GM19328 (cell line): ENCODE measurements around the gene ROR1.

Experiments
- ATAC-seq: cut with Tn5 transposase; IDR thresholded peaks from one replicate; pipeline ENCODE4 v1.9.1; 2021; ENCODE audit warnings: mild to moderate bottlenecking, moderate library complexity; ENCODE audit not compliant: unreplicated experiment

ROR1 gene

DNA sequence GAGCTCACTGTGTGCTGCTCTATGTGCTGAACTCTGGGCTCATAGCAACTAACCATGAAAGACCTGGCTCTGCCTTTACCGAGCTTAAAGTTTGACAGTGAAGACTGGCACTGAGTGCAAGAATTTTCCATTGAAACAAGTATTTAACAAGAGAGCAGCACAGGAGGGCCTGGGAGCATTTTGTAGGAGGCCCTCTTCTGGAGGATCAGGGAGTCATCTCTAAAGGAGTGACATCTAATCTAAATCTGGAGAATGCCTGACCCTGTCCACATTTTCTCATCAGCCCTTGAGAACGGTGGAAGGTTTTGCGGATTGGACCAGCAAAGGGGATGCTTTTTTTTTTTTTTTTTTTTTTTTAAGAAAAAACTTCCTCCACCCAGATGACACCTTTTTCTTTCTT lies 150.8 kb downstream of the ROR1 start:
- no peak for ATAC-seq

DNA sequence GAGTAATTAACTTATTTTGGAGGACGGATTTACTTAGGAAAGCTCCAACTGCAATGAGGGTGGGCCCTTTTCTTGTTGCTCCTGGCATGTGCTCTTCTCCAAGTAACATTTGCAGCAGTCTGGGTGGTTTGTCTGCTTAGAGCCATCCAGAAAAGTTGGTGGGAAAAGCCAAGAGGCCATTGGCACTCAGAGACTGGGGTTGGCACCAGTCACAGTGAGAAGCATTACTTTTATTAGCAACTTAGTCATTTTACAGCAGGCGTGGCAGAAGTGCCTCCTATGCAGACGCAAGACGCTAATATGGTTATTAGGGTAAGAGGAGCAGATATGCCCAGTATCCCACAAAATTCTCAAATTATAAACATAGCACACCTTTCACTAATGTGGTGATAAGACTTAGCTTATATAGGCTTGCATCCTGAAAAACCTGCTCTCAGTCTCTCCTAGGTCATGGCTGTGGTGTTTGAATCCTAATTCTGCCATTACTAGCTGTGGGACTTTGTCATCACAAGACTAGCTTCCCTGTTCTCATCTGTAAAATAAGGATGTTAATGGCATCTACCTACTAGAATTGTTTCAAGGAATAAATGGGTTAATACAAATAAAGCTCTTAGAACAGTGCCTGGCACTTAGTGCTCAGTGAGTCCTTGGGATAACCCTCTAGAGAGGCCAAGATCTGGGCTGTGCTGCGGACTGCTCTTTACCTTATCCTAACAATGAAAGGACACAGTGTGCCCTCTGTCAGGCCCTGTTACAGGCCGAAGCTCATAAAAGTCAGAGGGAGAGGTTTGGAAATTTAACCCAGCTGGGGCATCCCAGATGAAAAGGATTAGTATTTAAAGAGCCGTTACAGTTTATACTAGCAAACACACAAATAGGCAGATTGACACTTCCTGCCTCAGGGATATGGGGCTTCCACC lies 154.6 kb downstream of the ROR1 start:
- ATAC-seq, result no peak

DNA sequence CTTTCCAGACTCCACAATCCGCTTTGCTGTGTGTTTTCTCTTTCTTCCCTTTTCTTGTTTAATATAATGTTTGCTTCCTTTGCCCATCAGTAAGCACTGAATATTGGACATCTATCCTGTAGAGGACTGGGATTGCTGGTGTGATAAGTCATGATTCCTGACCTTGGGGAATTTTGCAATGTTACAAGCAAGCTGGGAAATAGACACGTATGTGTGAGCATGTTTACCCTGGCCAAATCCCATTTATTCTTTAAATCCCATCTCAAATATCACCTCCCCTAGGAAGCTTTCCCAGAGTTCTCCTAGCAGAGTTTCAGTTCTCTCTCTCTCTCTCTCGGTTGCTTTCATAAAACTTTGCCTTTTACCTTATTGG lies 155.3 kb downstream of the ROR1 start:
- ATAC-seq, result no peak

DNA sequence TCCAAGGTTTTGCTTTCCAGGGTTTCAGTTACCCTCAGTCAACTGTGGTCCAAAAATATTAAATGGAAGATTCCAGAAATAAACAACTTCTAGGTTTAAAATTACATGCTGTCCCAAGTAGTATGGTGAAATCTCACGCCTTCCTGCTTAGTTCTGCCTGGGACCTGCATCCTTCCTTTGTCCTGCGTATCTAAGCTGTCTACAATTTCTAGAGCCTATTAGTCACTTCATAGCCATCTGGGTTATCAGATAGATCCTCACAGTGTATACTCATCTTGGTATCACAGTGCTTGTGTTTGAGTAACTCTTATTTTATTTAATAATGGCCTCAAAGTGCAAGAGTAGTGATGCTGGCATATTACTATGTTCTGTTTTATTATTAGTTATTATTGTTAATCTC lies 157.7 kb downstream of the ROR1 start:
- ATAC-seq, result no peak

DNA sequence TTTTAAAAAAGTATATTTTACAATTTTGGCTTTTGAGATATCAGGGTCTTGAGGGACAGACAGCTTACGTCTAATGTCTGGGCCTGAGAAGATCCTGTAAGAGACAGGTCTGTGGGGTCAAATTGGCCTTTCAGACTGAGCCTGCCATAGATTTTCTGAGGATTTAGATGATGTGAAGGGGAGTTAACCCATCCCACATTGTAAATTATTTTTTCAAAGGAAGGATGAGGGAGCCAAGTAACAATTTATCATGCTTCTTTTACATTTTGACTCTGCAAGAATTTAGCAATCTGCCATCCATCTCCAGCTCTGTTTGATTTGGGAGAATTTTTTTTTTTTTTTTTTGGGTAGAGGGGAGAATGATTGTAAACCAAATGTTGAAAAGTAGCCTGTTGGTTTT lies 160.9 kb downstream of the ROR1 start:
- ATAC-seq, result no peak

DNA sequence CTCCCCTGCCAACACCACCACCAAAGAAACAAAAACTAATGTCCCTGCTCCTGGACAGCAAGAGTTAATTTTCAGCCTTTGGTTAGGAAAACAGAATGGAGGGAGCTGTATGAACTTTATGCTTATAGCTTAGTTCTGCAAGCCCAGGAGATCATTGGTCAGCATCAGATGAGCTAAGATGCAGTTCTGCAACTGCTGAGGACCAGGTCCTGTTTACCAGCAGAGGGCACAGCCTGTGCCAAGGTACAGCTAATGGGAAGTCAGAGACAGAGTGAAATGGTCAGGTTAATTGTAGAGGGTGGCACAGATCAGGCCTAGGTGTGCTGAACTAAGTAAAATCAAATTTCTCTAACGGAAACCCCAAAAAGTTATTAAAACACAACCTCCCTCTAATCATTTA lies 161.3 kb downstream of the ROR1 start:
- no peak for ATAC-seq

DNA sequence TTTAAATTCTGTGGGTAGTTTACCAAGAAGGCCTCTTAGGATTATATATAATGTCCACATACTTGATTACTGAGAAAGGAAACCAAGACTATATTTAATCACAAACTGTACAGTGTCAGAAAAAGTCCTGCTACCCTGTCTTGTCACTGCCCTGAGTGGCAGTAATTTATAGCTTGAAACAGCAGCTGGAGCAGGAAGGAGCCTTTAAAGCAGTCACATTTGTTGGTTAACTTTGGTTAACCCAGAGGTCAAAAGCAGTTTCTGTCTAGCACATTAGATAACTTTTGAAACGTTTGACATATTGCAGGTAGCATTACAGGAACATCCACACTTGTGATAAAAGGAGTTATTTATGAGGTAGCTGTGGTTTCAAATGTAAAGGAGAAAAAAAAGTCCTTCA lies 161.7 kb downstream of the ROR1 start:
- ATAC-seq, result no peak

DNA sequence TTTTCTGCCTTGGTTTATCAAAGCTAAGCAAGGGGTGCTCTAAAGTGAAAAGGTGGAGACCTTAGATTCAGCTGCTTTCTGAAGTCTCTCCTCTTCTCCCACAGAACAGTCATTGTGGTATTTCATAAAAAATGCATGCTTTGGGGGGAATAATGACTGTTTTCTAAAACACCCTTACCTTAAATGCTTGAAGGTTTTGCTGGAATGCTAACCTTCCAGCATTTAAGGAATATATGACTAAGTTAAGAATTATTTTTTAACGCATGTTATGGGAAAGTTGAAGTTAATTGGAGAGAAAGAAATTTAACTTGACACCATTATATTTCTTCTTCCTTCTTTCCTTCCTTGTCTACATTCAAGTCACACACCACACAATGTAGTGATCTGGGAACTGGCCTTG lies 162.5 kb downstream of the ROR1 start:
- ATAC-seq, result no peak

DNA sequence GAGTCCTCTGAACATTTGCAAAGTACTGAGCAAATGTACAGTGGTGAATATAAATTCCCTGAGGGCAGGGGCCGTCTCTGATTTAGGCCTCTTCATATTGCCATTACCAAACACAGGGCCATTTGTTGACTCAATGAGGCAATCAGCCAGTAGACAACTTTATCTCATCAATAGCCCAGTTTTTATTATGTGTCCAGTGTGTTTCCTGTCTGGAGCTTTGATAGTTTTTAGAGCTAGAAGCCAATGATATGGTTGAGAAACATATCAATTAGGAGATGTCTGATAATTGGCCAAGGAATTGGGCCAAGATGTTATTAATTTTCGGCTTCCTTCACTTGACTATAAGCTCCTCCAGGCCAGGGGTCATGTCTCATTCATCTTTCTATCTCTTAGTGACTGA lies 163.0 kb downstream of the ROR1 start:
- ATAC-seq, result no peak

DNA sequence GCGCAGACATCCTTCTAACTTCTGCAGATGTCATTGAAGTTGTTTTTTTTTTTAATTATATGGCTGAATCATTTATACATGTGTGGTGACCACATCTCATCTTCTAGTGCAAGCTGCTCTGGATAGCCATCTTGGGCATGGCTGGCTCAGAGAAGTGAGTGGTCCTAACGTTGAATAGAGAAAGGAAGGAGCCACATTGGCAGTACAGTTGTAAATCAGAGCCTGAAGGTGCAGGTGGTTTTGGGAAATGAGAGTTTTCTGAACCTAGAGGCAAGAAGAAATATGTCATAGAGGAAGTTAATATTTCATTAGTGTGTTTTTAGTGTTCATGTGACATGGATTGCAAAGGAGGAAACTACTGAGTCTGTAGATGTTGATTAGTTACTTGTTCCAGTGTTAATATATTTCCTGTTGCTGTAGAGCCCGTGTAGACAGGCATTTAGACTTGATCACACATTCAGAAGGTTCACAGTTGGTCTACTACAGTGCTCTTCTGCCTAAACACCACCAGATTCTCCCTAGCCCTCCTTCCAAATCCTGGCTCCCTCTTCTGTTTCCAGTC lies 163.7 kb downstream of the ROR1 start:
- no peak for ATAC-seq

DNA sequence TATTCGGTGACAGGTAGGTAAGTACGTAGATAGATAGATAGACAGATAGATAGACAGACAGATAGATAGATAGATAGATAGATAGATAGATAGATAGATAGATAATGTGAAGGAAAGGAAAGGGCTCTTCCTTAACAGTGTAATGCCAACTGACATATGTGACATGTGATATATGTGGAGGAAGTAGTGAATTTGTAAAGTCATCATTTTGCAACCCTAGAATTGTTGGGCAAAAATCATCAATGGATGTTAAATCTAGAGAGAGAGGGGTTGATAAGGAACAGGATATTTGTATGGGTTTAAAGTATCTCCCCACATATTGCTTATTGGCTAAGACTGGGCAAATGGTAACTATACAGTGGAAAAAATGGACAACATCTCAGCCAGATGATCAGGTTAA lies 166.6 kb downstream of the ROR1 start:
- no peak for ATAC-seq

DNA sequence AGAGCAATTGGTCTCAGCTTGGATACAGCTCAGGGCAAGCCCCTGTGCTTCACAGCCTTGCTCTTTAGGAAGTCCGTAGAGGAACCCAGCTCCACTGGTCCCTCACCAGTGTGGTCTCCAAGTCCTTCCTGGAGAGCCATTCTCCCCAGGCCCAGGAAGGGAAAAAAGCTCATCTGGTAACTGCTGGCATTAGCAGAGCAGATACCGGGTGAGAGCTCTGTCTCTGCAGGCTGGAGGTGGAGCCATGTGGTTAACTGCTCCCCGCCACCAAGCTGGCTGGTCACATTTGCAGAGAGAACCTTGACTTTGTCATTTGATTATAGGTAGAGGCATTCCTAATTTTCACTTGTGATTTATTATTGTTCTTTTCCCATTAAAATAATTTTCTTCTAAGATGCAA lies 169.6 kb downstream of the ROR1 start:
- no peak for ATAC-seq

DNA sequence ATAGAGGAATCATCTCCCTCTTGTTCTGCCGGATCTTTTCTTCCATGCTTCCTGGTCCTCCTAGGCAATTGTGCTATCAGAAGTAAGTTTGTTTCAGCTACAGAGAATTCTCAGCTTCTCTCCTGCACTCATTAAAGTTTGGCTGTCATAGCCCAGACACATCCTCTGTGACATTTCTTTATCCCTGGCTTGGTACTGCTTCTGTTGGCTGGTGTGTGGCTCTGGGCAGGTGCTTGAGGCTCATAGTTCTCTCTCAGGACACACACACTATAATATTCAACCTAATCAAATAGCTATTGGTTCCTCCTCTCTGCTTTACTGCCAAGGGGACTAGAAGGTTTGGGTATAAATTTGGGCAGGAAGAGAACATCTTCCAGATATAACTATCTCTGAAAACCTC lies 172.1 kb downstream of the ROR1 start:
- no peak for ATAC-seq

DNA sequence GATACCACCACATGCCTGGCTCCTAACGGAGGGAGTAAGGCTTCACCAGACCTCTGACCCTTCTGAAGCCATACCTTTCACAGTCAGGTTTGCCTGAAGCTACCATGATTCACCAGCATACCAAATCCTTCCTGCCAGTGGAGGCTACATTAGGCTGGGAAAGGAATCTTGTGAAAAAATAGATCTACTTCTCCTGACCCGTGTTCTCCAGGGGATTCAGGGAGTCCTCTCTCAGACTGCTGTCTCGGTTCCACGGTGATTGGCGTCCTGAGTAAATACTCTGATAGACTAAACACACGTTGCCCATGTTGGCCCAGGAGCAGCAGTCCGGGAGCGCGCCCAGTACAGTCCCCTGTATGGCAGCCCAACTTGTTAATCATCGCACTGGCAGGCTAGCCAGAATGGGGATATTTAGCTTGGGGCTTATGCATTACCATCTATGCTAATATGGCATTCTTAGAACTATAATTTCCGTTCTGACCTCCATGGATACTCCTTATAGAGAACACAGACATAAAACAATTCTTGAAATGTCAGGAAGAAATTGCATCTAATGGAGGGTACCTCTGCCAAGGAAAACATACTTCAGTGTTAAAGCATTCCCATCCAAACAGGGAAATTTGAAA lies 173.2 kb downstream of the ROR1 start:
- no peak for ATAC-seq

DNA sequence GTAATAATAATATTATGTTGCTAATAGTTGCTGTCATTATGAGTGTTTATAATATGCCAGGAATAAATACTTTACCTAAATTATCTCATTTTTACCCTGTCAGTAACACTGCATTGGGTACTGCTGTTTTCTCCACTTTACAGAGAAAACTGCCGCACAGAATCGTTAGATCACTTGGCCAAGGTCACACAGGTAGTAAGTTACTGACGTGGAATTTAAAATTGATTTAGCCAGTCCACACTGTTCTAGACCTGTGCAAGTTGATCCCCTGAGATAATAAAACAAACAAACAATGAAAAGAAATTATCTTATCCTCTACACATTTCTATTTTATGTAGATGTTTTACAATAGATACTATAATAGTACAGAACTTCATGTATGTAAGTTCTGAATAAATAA lies 174.1 kb downstream of the ROR1 start:
- no peak for ATAC-seq

DNA sequence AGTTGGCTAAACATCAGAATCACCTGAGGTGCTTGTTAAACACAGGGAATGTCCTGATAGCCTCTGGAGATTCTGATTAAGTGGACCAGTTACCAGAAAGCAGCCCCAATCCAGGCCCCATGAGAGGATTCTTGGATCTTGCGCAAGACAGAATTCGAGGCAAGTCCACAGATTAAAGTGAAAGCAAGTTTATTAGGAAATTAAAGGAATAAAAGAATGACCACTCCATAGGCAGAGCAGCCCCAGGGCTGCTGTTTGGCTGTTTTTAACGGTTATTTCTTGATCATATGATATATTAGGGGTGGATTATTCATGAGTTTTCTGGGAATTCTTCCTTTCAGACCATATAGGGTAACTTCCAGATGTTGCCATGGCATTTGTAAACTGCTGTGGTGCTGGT lies 176.2 kb downstream of the ROR1 start:
- ATAC-seq, result no peak

DNA sequence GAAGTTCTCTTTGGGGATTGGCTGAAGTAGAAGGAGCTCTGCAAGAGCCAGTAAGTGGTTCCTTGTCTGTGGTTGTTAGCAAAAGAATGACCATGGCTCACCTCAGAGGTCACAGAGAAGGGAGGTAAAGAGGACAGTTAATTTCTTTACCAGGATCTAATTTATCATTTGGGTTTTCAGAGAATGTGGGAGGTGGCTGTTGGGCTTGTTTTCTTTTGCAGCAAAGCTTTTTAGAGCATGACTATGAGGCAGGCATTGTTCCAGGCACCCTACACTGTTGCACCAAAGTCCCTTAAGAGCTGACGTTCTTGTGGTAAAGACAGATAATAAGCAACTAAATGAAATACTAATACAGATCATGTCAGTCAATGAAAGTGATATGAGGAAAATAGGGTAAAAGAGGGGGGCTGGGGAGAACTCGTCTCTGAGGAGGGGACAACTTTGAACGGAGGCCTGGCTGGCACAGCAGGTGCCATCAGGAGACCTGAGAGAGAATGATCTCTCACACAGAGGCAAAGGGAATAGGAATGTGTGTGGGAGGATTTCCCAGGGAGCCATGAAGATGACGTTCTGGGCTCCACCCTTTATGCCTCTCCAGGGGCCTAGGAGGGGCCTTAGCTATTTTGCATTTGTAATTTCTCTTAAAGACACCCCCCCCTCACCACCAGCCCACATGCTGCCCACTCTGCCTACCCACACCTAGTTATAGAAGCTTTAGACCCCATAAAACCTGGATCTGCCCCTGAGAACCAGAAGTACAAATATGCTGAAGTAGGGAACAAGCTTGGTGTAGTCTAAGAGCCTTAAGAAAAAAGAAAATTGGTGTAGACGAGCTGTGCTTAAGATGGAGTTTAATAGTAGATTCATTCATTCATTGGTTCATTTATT lies 177.5 kb downstream of the ROR1 start:
- no peak for ATAC-seq

DNA sequence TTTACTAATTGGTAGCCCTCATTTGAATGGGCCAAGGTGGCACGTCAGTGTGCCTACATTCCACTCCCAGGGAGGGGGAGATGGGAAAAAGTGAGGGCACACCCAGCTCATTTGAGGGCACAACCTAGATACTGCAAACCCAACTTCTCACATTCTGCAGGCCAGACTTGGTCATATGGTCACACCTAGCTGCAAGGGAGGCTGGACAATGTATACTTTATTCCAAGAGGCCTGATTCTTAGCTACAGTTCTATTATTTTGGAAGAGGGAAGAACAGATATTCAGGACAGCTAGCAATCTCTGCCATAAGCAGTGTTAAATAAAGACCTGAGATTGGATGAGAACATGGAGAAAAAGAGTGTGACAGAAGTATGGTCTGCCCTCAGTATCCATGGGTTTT lies 180.4 kb downstream of the ROR1 start:
- no peak for ATAC-seq

DNA sequence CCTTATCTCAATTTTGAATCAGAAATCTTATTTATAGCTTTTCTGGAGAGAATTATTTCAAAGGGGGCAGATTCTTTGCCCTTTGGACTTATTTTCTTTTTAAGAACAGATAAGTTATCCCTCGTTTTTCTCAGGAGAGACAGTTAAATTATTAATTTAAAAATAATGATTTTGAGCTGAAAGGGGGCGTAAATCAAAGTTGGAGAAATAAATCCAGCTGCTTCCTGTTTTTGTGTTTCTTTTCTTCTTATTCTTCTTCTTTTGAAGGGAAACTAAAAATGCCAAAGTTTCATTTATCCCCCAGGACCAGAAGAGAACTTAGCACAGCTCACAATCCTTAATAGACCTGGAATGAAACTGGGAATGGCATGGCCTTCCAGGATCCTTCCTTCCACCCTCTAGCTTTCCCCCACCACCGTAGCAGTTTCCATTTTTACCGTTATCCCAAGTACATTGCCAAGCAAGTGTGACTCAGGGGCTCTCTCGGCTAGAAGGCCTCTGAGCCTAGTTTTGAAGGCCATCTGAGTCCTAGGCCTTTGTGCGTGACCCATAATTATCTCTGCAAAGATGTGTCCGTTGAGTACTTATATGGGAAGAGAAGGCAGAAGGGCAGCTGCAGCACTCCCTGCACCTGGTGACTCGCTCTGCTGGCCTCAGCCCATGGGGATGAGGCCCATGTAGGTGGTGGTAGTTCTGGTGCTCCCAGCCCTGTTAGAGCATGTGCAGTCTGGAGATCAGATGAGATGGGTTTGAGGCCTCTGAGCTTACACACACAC lies 181.7 kb downstream of the ROR1 start:
- ATAC-seq, result no peak

DNA sequence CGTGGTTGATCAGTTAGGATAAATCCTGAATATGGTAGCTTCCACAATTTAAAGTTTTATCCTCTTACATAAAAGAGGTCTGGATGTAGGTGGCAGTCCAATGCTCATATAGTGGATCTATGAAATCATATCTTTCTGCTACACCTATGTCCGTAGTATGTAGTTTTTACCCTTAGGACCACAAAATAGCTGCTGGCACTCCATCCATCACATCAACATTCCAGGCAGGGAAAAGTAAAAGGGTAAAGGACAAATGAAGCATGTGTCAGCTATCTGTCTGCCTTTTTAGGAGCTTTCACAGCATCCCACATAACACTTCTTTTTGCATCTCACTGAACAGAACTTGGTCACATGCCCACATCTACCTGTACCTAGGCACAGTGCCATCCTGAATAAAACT lies 184.7 kb downstream of the ROR1 start:
- no peak for ATAC-seq

DNA sequence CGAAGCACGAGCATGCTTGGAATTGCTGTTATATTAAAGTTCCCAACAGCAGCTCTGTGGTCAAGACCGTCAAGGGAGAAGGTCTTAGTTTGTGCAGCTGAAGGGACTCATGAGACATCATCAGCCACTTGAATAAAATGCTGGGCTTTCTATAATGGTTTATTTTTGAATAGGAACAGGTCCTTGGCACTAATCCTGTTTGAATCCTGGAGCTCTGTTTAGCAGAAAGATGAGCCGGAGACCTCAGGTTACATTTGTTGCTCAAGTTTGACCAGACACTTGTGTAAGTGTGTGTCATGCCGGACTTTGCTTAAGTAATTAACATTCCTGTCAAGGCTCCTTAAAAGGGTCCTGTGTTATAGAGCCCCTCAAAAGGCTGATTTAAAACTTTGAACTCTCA lies 186.5 kb downstream of the ROR1 start:
- no peak for ATAC-seq
